Renal cortical epithelial cell (primary cell): ENCODE data around the gene VIPAS39. TPM values are rescaled to one million over a fixed set of nuclear protein-coding genes. Genes with fewer than 3 reads are reported as not detected.

ENCODE experiments used
- DNase-seq: peaks from one replicate; pipeline ENCODE4 v3.0.0-alpha.2; 2011; ENCODE audit warnings: low read depth
- total RNA-seq: library from RNA; depleted of rRNA; stranded (reverse); fragments of >200 nt; gene quantifications from 2 replicates; pipeline ENCODE4 v1.2.3, GENCODE V29; 2014

VIPAS39 gene
- total RNA-seq = 20.7 and 26.8 TPM in 2 replicates

- DNase-seq = peak; percentile 99
Observed at GRCh38 chr14:77457522-77458248, at the start of gene VIPAS39, which contains the start of gene AHSA1. VIPAS39 (minus strand) TSS chr14:77457601; CDS start chr14:77454102, 3,499 bp downstream. AHSA1 (plus strand) TSS chr14:77458093; CDS start chr14:77458190, 97 bp downstream.

- no peak for DNase-seq
Observed at GRCh38 chr14:77505031-77505430, 47.6 kb upstream of the VIPAS39 start.

- no peak for DNase-seq
Observed at GRCh38 chr14:77503138-77503537, 45.7 kb upstream of the VIPAS39 start.

- DNase-seq = no peak
Observed at GRCh38 chr14:77502109-77502782, 44.8 kb upstream of the VIPAS39 start.

GRCh38 chr14:77498984-77499527 is 41.7 kb upstream of the VIPAS39 start:
- no peak for DNase-seq

- no peak for DNase-seq
Observed at GRCh38 chr14:77498120-77498979, 40.9 kb upstream of the VIPAS39 start, which contains the start of gene ISM2. ISM2 (minus strand) TSS chr14:77498816; CDS start chr14:77498793, 23 bp downstream.

GRCh38 chr14:77495334-77495733 is 37.9 kb upstream of the VIPAS39 start:
- DNase-seq = no peak

- DNase-seq = no peak
Observed at GRCh38 chr14:77491056-77491455, 33.7 kb upstream of the VIPAS39 start.

GRCh38 chr14:77490347-77490986 is 33.1 kb upstream of the VIPAS39 start:
- no peak for DNase-seq

- no peak for DNase-seq
Observed at GRCh38 chr14:77489041-77489440, 31.6 kb upstream of the VIPAS39 start.

- DNase-seq = no peak
Observed at GRCh38 chr14:77488558-77488957, 31.2 kb upstream of the VIPAS39 start.

- peak; percentile 52 for DNase-seq
Observed at GRCh38 chr14:77485901-77486678, 28.7 kb upstream of the VIPAS39 start.

- DNase-seq = no peak
Observed at GRCh38 chr14:77485256-77485655, 27.9 kb upstream of the VIPAS39 start.

GRCh38 chr14:77482422-77482821 is 25.0 kb upstream of the VIPAS39 start:
- no peak for DNase-seq

- DNase-seq = no peak
Observed at GRCh38 chr14:77478796-77479195, 21.4 kb upstream of the VIPAS39 start.

GRCh38 chr14:77478029-77478428 is 20.6 kb upstream of the VIPAS39 start:
- no peak for DNase-seq

- no peak for DNase-seq
Observed at GRCh38 chr14:77475432-77476115, 18.2 kb upstream of the VIPAS39 start.

- no peak for DNase-seq
Observed at GRCh38 chr14:77474479-77475177, 17.2 kb upstream of the VIPAS39 start.

GRCh38 chr14:77473921-77474320 is 16.5 kb upstream of the VIPAS39 start:
- no peak for DNase-seq
